GM18868 (cell line): ENCODE data around the gene IFT43.

Experiments
- ATAC-seq: cut with Tn5 transposase; IDR thresholded peaks from one replicate; pipeline ENCODE4 v1.9.1; 2021; ENCODE audit warnings: mild to moderate bottlenecking, moderate library complexity; ENCODE audit not compliant: unreplicated experiment

Gene IFT43

DNA sequence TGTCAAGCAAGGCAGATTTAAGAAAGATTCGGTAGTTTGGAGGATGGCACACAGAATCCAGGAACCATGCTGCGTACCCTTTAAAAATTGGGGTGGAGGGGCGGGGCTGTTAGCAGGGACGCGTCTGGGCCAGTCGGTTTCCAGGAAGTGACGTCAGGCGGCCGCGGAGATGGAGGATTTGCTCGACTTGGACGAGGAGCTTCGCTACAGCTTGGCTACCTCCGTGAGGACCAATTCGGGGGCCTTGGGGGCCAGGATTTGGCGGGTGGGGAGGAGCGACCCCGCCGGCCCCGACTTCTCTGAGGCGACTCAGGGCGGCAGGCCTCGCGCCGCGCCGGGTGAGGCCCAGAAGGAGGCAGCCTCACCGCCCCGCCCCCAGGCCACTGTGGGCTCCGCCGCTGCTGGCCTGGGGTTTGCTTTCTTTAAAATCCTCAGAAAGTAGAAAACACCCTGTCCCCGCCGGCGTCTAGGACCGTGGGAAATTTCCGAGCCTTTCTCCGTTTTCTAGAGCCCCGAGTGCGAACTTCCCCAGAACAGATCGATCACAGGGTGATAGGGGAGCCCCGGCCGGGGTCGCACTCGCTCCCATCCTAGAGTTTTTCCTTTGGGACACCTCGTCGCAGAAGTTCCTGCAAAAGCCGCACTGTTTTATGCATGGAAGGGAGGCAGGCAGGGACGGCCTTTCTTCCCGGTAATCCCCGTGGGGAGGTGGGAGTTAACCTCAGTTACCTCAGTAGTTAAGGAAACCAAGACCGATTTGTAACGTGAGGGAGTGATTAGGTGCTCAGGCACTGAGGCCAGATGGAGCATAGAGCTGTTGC, at the start of gene IFT43:
IFT43 (plus strand) TSS at position 146 of the 821 bp plus-strand sequence; CDS start at position 170, 24 bp downstream.
- ATAC-seq, result peak; percentile 71

- ATAC-seq, result no peak
These were observed 46.4 kb upstream of the IFT43 start for GRCh38 chr14:75939200-75939599.

- no peak for ATAC-seq
These were observed 44.5 kb upstream of the IFT43 start for GRCh38 chr14:75941030-75941429.

DNA sequence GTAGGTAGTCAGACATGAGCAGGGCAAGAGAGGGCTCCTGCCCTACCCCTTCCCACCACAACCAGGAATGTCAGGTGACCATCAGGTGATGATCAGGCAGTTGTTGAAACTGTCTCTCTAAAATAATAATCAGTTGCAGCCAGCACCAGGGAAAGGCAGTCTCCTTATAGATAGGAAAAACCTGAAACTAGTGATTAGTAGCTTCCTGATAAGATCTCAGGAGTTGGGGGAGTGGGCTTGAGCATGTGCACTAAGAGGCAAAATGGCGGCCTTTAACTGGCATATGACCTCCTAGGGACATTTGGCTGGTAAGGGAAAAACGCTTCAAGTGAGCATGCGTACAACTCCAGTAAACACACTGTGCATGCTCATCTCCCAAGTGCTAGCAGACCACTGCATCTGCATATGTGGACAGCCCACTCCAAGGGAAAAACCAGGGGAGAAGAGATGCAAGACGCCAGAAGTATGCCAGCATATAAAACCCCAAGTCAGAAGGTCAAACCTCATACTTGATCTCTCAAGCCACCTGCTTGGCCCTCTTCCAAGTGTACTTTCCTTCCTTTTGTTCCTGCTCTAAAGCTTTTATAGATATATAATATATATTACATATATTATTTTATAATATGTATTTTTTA, 40.8 kb upstream of the IFT43 start:
- no peak for ATAC-seq

DNA sequence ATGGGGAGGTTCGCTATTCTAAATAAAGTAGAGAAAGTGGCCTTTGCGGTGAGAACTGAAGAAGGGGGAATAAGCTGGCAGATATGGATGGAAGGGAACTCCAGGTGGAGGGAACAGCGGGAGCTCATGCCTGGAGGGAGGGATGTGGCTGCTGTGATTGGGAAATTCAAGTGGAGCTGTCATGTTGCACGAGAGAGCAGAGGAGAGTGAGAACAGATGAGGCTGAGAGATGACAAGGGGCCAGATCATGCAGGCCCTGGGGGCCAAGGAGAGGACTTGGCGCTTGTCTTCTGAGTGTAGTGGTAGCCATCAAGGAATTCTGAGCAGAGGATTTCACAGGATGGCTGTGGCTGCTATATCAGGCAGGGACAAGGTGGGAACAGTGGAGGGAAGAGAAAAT, 38.8 kb upstream of the IFT43 start:
- ATAC-seq, result no peak

DNA sequence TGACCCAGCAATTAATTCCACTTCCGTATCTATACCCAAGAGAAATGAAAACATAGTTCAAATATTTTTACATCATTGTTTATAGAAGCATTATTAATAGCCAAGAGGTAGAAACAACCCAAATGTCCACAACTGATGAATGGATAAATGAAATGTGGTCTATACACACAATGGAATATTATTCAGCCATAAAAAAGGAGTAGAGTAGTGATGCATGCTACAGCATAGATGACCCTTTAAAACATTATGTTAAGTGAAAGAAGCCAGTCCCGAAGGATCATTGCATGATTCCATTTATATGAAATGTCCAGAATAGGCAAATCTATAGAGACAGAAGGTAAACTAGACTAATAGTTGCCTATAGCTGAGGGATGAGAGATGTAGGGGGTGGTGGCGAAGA, 33.1 kb upstream of the IFT43 start:
- ATAC-seq, result no peak

- ATAC-seq, result no peak
These were observed 26.5 kb upstream of the IFT43 start for GRCh38 chr14:75959031-75959430.

- ATAC-seq, result peak; percentile 88
These were observed 25.3 kb upstream of the IFT43 start for GRCh38 chr14:75960231-75960630.

GRCh38 chr14:75961662-75962061, 23.9 kb upstream of the IFT43 start:
- ATAC-seq, result no peak

- no peak for ATAC-seq
These were observed 17.7 kb upstream of the IFT43 start for GRCh38 chr14:75967866-75968265.

- no peak for ATAC-seq
These were observed 17.1 kb upstream of the IFT43 start for GRCh38 chr14:75968456-75968855.

GRCh38 chr14:75969126-75969525, 16.4 kb upstream of the IFT43 start:
- no peak for ATAC-seq

- ATAC-seq, result no peak
These were observed 15.7 kb upstream of the IFT43 start for GRCh38 chr14:75969891-75970290.

DNA sequence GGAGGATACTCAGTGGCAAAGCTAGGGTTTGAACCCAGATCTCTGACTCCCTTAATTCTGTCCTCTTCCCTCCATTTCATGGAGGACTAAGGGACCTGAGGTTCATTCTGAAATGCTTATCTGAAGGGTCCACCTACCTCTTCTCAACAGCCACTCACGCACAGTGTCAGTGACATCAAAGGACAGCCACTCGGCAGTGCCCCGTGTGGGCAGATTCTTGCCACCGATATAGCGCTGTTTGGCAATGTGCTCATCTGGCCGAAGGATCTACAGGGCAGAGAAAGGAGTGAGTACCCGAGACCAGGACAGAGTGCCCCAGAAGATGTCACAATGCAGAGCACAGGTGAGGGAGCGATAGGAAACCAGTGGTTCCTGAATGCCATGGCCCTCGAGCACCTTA, 14.6 kb upstream of the IFT43 start:
- ATAC-seq, result no peak

- no peak for ATAC-seq
These were observed 14.1 kb upstream of the IFT43 start for GRCh38 chr14:75971509-75971908.

GRCh38 chr14:75972801-75973421, 12.7 kb upstream of the IFT43 start:
- ATAC-seq, result no peak

DNA sequence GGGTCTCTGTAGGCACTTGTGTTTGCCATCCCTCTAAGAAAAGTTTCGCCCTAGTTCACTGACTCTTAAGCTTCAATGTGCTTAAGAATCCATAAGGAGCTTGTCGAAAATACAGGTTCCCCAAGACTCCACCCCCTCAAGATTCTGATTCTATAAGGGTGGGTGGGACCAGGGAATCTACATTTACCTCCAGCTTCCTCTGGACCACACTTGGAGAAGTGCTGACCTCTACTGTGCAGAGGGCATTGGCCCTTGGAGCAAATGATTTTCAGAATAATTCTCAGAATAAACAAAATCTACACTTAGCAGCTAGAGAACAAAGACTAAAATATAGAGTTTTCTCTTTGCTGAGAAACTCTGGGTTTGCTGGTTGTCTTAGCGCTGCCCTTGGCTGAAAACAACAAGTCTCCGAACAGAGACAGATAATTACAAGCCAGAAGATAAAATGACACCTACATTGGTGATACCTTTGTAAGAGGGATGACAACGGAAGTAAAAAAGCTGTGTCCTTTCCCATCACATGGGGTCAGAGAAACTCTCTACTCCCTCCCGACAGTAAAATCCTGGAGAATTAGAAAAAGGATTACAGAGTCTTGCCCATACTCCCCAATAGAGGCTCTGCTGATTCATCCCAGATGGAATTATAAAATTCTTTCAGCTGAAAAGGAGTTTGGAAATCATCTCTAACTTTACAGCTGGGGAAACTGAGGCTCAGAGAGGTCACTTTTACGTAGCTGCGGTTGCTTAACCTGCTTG, 8.6 kb upstream of the IFT43 start:
- no peak for ATAC-seq

- no peak for ATAC-seq
These were observed 8.0 kb upstream of the IFT43 start for GRCh38 chr14:75977582-75977943.

DNA sequence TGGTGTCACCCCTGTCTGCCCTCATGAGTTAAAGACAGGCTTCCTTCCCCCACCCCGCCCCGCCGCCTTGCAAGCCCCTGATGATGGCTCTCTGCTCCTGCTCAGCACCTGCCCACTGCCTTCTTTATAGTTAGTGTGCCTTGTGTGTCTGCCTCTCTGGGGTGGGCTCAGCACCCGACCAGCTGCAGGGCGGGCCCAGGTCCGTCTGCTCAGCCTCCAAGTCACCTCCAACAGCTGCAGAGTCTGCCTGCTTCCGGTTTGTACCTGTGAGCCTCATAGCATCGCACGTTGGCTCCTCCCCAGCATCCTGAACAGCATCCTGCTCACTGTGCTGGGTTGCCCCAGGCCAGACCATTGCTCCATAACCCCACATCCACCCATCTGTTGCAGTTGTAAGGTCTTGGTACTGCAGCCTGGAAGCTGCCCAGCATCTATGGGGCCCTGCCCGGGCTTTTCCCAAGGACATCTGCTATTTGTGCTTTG, 7.3 kb upstream of the IFT43 start:
- no peak for ATAC-seq

GRCh38 chr14:75979071-75979571, 6.4 kb upstream of the IFT43 start:
- ATAC-seq, result no peak
